ENCODE data around the gene SMTN. TPM values are rescaled to one million over a fixed set of nuclear protein-coding genes. Genes with fewer than 3 reads are reported as not detected.
"Not testable (repeated sequence)": the region's sequence is repeated elsewhere in the genome, so short reads cannot be mapped to it uniquely, and the experiment has no call there.

Gene SMTN
- total RNA-seq, 5 donors from 2014 or later (not counting 1 experiment from before 2014, with no cell fraction given): 2.6 to 10.1 (median 3.8) TPM

- H3K9me3 ChIP-seq: no peaks in the 10 kb centered on the region
- WGBS (ENCODE audit: insufficient coverage): 91% methylated on average over 10 of the region's 13 CpGs
- no peak overlapping the region for H3K27ac ChIP-seq (ENCODE audit: low read length)
- no peaks in the 10 kb centered on the region for H3K4me1 Mint-ChIP-seq
- H3K36me3 ChIP-seq (ENCODE audit: control insufficient read depth in 2 of 2, extremely low read depth in 1 of 2, insufficient read depth in 1 of 2, low read length in 1 of 2): no peaks in the 10 kb centered on the region
- H3K27ac Mint-ChIP-seq: no peak overlapping the region
- H3K36me3 Mint-ChIP-seq: no peaks in the 10 kb centered on the region
- CTCF ChIA-PET: no interaction called here
- H3K27me3 Mint-ChIP-seq: no peaks in the 10 kb centered on the region
- peaks cover 0 to 2% of the 10 kb centered on the region in 2 experiments for H3K27me3 ChIP-seq (replicated peaks in 1 of 2; ENCODE audit: control insufficient read depth in 2 of 2, extremely low read depth in 1 of 2, insufficient read depth in 2 of 2, low read length in 1 of 2)
- no peak overlapping the region for H3K4me3 Mint-ChIP-seq
- H3K4me3 ChIP-seq (ENCODE audit: control insufficient read depth in 1 of 2, extremely low read depth in 1 of 2, low read length in 1 of 2): no peak overlapping the region
- H3K9me3 Mint-ChIP-seq: no peaks in the 10 kb centered on the region
- H3K4me1 ChIP-seq (ENCODE audit: control insufficient read depth in 1 of 2, extremely low read depth in 1 of 2, insufficient read depth in 2 of 2, low read length in 2 of 2): no peaks in the 10 kb centered on the region
- DNase-seq: no peak
- no peak for ATAC-seq (replicated peaks in 1 of 4)
- POLR2A ChIA-PET: no interaction called here
Measured at GRCh38 chr22:31055635-31056159, 25.4 kb upstream of the SMTN start.

DNA sequence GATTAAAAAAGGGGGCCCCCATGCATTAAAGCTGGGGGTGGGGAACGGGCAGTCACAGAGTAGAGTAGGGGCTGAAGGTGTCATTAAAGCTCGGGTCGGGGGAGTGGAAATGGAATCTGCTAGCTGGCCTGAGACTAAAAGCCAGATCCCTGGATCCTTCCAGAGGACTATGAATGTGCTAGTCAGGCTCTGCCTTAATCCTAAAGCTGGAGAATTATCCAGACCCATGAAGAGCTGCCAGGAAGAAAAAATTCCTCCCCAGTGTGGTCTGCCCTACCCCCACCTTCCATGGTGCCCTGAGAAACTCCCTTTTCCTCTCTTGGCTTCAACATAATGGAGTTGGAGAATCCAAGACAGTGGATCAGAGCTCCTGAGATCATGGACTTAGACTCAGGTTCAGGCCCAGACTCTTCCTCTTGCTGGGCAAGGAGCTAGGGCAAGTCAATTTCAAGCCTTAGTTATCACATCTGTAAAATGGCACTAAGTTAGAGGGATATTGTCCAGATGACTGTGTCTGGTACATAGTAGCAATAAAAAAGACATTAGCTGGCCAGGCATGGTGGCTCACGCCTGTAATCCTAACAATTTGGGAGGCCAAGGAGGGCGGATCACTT is 24.0 kb upstream of the SMTN start:
- H3K27me3 ChIP-seq (replicated peaks in 1 of 2; ENCODE audit: control insufficient read depth in 2 of 2, extremely low read depth in 1 of 2, insufficient read depth in 2 of 2, low read length in 1 of 2): peaks cover 0 to 2% of the 10 kb centered on the region in 2 experiments
- Mint-ChIP-seq H3K4me3 (no peak overlapping the region), H3K27me3 (no peaks in the 10 kb centered on the region), H3K4me1 (no peaks in the 10 kb centered on the region), H3K27ac (no peak overlapping the region), H3K9me3 (no peaks in the 10 kb centered on the region), H3K36me3 (no peaks in the 10 kb centered on the region)
- no peak for DNase-seq
- ATAC-seq (replicated peaks in 1 of 4): no peak
- H3K9me3 ChIP-seq: no peaks in the 10 kb centered on the region
- 89% methylated on average over 3 of the region's 5 CpGs for WGBS (ENCODE audit: insufficient coverage)
- H3K36me3 ChIP-seq (ENCODE audit: control insufficient read depth in 2 of 2, extremely low read depth in 1 of 2, insufficient read depth in 1 of 2, low read length in 1 of 2): no peaks in the 10 kb centered on the region
- ChIA-PET POLR2A (no interaction called here), CTCF (no interaction called here)
- H3K27ac ChIP-seq (ENCODE audit: low read length): no peak overlapping the region
- H3K4me3 ChIP-seq (ENCODE audit: control insufficient read depth in 1 of 2, extremely low read depth in 1 of 2, low read length in 1 of 2): no peak overlapping the region
- H3K4me1 ChIP-seq (ENCODE audit: control insufficient read depth in 1 of 2, extremely low read depth in 1 of 2, insufficient read depth in 2 of 2, low read length in 2 of 2): no peaks in the 10 kb centered on the region

- H3K9me3 Mint-ChIP-seq; H3K4me3 ChIP-seq (ENCODE audit: control insufficient read depth in 1 of 2, extremely low read depth in 1 of 2, low read length in 1 of 2); H3K4me1 ChIP-seq (ENCODE audit: control insufficient read depth in 1 of 2, extremely low read depth in 1 of 2, insufficient read depth in 2 of 2, low read length in 2 of 2); H3K27me3 ChIP-seq (replicated peaks in 1 of 2; ENCODE audit: control insufficient read depth in 2 of 2, extremely low read depth in 1 of 2, insufficient read depth in 2 of 2, low read length in 1 of 2); POLR2A ChIA-PET; H3K27ac Mint-ChIP-seq; CTCF ChIA-PET; H3K36me3 ChIP-seq (ENCODE audit: control insufficient read depth in 2 of 2, extremely low read depth in 1 of 2, insufficient read depth in 1 of 2, low read length in 1 of 2); H3K4me1 Mint-ChIP-seq; H3K4me3 Mint-ChIP-seq; DNase-seq; H3K27ac ChIP-seq (ENCODE audit: low read length); H3K36me3 Mint-ChIP-seq; ATAC-seq (replicated peaks in 1 of 4); H3K27me3 Mint-ChIP-seq; H3K9me3 ChIP-seq: not testable (repeated sequence)
- WGBS (ENCODE audit: insufficient coverage): no CpG with 5 or more reads among the region's 6 CpGs
Measured at GRCh38 chr22:31059663-31060062, 21.5 kb upstream of the SMTN start.

DNA sequence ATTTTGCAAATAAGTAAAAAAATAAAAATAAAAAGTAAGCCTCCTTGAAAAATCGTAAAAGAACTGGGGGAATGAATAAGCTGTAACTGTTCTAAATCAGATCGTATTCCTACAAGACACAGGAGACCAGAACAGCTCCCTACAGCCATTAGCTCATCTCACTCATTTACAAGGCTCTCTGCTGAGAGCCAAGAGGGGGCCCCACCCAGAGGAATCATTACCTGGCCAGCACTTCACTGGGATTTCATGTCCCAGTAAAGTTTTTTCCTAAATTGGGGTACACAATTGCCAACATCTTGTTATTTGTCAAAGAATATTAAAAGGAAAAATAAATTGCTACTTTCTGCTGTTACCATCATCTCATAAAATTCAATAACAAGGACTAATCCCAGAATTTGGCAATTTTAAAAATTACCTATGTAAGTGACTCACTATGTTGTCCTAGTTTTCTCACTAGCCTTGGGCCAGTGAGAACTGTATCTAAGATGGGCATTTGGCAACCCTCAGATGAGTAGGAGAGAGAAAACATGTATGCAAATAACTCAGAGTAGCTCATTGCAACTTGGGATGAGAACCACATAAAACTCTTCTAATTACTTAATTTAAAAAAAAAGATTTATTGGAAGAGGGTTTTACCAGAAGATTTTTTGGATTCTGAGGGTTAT is 18.4 kb upstream of the SMTN start:
- Histone ChIP-seq H3K9me3 (no peaks in the 10 kb centered on the region), H3K27me3 (replicated peaks in 1 of 2; ENCODE audit: control insufficient read depth in 2 of 2, extremely low read depth in 1 of 2, insufficient read depth in 2 of 2, low read length in 1 of 2) (no peaks in the 10 kb centered on the region), H3K36me3 (ENCODE audit: control insufficient read depth in 2 of 2, extremely low read depth in 1 of 2, insufficient read depth in 1 of 2, low read length in 1 of 2) (no peaks in the 10 kb centered on the region), H3K4me1 (ENCODE audit: control insufficient read depth in 1 of 2, extremely low read depth in 1 of 2, insufficient read depth in 2 of 2, low read length in 2 of 2) (no peaks in the 10 kb centered on the region), H3K4me3 (ENCODE audit: control insufficient read depth in 1 of 2, extremely low read depth in 1 of 2, low read length in 1 of 2) (no peak overlapping the region), H3K27ac (ENCODE audit: low read length) (no peak overlapping the region)
- Mint-ChIP-seq H3K27ac (no peak overlapping the region), H3K27me3 (no peaks in the 10 kb centered on the region), H3K36me3 (no peaks in the 10 kb centered on the region), H3K4me3 (no peak overlapping the region), H3K4me1 (no peaks in the 10 kb centered on the region), H3K9me3 (no peaks in the 10 kb centered on the region)
- ATAC-seq (replicated peaks in 1 of 4) (no peak), DNase-seq (no peak)
- WGBS (ENCODE audit: insufficient coverage): no CpG with 5 or more reads among the region's 2 CpGs
- CTCF ChIA-PET: interaction anchor here in 1 of 2 donors (0.5 kb wide), 1 partner anchor 268 kb away, joined by 3 read pairs; no protein-coding TSS in a partner anchor
- POLR2A ChIA-PET: no interaction called here

GRCh38 chr22:31064369-31064768 is 16.7 kb upstream of the SMTN start:
- CTCF ChIA-PET: no interaction called here

DNA sequence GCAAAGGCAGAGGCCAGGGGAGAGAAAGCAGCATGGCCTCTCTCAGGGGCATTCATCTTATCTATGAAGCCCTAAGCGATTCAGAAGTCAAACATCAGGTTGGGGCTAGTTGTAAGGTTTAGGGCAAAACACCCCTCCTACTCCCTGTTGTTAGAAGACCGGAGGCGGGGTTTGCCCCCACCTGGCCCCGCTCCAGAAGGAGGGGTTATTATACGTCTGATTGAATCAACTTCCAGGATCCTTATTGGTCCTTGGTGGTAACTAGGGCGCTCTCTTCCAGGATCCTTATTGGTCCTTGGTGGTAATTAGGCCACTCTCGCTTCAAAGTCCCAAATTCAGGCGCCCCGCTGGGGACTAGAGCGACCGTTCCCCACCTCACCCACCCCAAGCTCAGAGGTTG is 12.1 kb upstream of the SMTN start:
- Mint-ChIP-seq H3K4me3 (no peak overlapping the region), H3K27me3 (peaks cover 0 to 1% of the 10 kb centered on the region in 2 donors), H3K27ac (no peak overlapping the region), H3K9me3 (no peaks in the 10 kb centered on the region), H3K4me1 (no peaks in the 10 kb centered on the region), H3K36me3 (no peaks in the 10 kb centered on the region)
- Histone ChIP-seq H3K27me3 (replicated peaks in 1 of 2; ENCODE audit: control insufficient read depth in 2 of 2, extremely low read depth in 1 of 2, insufficient read depth in 2 of 2, low read length in 1 of 2) (peaks cover 0 to 3% of the 10 kb centered on the region in 2 experiments), H3K9me3 (no peaks in the 10 kb centered on the region), H3K27ac (ENCODE audit: low read length) (no peak overlapping the region), H3K4me3 (ENCODE audit: control insufficient read depth in 1 of 2, extremely low read depth in 1 of 2, low read length in 1 of 2) (no peak overlapping the region), H3K4me1 (ENCODE audit: control insufficient read depth in 1 of 2, extremely low read depth in 1 of 2, insufficient read depth in 2 of 2, low read length in 2 of 2) (no peaks in the 10 kb centered on the region), H3K36me3 (ENCODE audit: control insufficient read depth in 2 of 2, extremely low read depth in 1 of 2, insufficient read depth in 1 of 2, low read length in 1 of 2) (no peaks in the 10 kb centered on the region)
- CTCF ChIA-PET: no interaction called here
- DNase-seq (no peak), ATAC-seq (replicated peaks in 1 of 4) (no peak)
- WGBS (ENCODE audit: insufficient coverage): 70% methylated on average over 2 of the region's 11 CpGs
- POLR2A ChIA-PET: no interaction called here

More at GRCh38 chr22:31064369-31064768, 16.7 kb upstream of the SMTN start:
- Mint-ChIP-seq H3K4me3 (no peak overlapping the region), H3K4me1 (no peaks in the 10 kb centered on the region), H3K27me3 (peaks cover 0 to 1% of the 10 kb centered on the region in 2 donors), H3K36me3 (no peaks in the 10 kb centered on the region), H3K9me3 (no peaks in the 10 kb centered on the region), H3K27ac (no peak overlapping the region)
- H3K27me3 ChIP-seq (replicated peaks in 1 of 2; ENCODE audit: control insufficient read depth in 2 of 2, extremely low read depth in 1 of 2, insufficient read depth in 2 of 2, low read length in 1 of 2): peaks cover 0 to 3% of the 10 kb centered on the region in 2 experiments
- no peaks in the 10 kb centered on the region for H3K9me3 ChIP-seq
- WGBS (ENCODE audit: insufficient coverage): 100% methylated on average over 1 of the region's 6 CpGs
- DNase-seq: no peak
- no peak overlapping the region for H3K4me3 ChIP-seq (ENCODE audit: control insufficient read depth in 1 of 2, extremely low read depth in 1 of 2, low read length in 1 of 2)
- no peaks in the 10 kb centered on the region for H3K36me3 ChIP-seq (ENCODE audit: control insufficient read depth in 2 of 2, extremely low read depth in 1 of 2, insufficient read depth in 1 of 2, low read length in 1 of 2)
- H3K27ac ChIP-seq (ENCODE audit: low read length): no peak overlapping the region
- POLR2A ChIA-PET: no interaction called here
- no peaks in the 10 kb centered on the region for H3K4me1 ChIP-seq (ENCODE audit: control insufficient read depth in 1 of 2, extremely low read depth in 1 of 2, insufficient read depth in 2 of 2, low read length in 2 of 2)
- ATAC-seq (replicated peaks in 1 of 4): no peak

Data from T-cell (primary cell).